Activated naive CD8-positive, alpha-beta T cell treated with anti-CD3 and anti-CD28 coated beads, Interleukin-2, amount 50 U/mL, for 16 hours (primary cell): Measurements from ENCODE around the gene TEN1.

ENCODE experiments used
- DNase-seq: peaks from one replicate; pipeline ENCODE4 v3.0.0-alpha.2; 2020; ENCODE audit warnings: low read depth, low spot score

The TEN1 gene

DNA sequence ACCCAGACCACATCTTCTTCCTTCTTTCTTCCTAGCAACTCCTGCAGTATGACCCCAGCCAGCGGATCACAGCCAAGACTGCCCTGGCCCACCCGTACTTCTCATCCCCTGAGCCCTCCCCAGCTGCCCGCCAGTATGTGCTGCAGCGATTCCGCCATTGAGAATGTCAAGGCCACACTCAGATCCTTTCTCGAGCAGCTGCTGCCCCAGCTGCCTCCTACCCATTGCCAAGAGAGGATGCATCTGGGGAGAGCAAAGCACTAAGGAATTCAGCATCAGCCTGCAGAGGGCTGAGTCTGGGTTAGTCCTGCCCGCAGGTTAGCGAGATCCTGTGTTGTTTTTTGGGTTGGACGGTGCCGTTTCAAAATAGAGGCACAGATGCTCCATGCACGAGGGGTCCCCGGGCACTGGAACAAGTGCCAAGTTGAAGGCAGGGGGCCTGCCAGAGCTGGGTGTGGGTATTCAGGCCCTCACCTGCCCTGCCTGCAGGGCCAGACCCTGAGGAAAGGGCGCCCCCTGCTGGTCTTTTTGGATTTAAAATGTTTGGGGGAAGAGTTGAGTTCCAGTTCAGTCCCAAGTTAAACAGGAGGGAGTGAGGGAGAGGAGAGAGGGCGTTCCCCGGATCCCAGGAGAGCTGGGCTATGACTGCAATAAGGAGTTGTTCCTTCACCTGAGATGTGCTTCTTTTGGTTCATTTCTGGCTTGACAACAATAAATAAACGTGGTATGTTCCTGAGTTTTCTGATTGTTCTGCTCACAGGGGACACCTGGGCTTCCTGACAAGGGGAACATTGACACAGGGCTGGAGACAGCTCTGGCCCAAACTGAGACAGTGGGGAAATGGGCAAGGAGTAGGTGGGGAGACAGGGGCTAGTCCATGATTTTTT, 26.5 kb downstream of the TEN1 start:
- peak; percentile 70 for DNase-seq

DNA sequence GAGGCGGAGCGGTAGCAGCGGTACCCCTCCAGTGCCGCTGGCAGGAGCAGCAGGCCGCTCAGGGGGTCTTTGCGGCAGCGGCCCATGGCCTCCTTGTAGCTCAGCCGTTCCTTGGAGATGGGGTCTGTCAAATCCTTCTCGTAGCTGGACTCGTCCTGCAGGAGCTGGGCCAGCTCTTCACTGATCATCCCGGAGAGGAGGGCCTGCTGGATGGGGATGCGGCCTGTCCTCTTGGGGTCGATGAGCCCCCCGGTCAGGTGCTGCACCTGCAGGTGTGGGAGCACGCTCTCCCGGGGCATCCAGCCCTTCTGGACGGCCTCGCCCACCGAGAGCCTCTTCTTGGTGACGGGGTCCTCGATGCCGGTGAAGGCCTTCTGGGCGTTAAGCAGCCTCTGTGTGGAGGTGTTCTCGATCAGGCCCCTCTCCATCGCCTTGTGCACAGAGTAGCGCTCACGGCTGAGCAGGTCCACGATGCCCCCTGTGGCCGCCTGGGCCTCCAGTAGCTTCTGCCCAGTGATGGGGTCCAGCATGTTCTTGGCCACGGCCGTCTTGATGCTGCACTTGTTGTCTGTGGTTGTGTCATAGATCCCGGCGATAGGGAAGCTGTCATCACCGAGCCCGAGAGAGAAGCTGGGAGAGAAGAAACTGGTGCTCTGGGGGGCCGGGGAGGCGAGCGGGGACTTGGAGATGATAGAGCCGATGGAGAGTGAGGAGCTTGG, 28.2 kb downstream of the TEN1 start:
- no peak for DNase-seq

DNA sequence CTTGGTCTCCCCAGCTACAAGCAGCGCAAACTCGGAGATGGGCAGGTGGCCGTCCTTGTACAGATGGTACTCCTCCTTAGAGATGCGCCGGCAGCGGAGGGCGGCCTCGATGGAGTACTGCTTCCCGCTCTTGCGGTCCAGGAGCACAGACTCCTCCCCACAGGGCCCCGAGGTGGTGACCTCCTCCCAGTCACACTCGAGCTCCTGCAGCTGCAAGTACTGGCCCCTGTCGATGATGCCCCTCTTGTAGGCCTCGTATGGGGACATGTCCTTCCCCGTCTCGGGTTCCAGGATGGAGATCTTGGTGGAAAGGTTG, 28.8 kb downstream of the TEN1 start:
- no peak for DNase-seq

DNA sequence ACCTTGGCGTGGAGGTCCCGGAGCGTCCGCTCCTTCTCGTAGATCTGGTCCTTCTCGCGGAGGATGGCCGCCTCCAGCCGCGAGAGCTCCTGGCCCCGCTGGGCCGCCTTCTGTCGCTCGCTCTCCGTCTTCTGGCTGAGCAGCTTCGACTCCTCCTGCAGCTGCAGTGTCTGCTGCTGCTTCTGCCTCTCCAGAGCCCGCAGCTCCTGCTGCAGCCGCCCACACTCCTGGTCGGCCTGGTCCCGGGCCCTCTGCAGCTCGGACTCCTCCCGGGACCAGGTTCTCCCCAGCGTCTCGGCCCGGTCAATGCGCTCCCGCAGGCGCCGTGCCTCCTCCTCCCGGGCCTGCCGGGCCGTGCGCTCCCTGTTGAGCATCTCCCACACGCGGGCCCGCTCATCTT, 29.2 kb downstream of the TEN1 start:
- DNase-seq, result no peak

DNA sequence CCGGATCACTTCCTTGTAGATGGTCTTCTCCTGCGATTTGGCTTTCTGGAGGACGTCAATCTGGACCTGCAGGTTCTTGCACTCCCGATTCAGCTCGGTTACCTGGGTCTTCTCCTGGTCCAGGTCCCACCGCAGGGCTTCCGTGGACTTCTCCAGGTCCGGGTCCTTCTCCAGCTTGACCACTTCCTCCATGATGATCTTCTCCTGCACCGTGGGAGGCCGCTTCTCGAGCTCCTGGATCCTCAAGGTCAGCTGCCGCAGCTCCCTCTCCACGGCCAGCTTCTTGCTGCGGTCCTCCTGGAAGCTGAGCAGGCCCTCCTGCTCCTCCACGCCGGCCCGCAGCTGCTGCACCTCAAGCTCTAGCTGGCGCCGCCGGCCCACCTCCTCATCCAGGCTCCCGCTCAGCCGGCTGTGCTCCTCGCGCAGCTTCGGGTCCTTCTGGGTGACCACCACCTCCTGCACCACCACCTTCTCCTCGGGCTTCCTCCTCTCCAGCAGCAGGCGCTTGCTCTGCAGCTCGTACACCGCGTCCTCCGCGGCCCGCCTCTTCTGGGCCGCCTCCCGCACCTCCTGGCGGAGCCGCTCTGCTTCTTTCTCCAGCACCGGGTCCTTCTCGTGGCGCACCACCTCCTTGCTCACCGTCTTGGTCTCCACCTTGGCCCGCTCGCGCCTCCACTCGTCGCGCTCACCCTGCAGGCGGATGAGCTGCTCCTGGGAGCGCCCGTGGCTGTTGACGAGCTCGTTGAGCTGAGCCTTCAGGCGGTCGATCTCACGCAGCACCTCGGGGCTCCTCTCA, 29.8 kb downstream of the TEN1 start:
- DNase-seq, result no peak

DNA sequence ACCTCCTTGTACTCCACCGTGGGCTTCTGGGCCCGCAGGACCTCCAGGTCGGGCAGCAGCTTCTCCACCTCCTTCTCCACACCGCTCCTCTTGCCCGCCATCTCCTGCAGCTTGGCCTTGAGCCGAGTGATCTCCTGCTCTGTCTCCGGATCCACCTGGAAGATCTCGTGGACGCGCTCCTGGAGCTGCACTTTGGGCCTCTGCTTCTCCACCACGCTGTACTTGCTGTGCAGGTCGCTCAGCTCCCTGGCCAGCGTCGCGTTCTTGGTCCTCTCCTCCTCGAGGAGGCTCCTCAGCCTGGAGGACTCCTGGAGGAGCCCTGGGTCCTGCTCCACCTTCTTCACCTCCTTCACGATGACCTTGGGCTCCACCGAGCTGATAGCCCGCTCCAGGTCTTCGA, 30.4 kb downstream of the TEN1 start:
- DNase-seq, result no peak

DNA sequence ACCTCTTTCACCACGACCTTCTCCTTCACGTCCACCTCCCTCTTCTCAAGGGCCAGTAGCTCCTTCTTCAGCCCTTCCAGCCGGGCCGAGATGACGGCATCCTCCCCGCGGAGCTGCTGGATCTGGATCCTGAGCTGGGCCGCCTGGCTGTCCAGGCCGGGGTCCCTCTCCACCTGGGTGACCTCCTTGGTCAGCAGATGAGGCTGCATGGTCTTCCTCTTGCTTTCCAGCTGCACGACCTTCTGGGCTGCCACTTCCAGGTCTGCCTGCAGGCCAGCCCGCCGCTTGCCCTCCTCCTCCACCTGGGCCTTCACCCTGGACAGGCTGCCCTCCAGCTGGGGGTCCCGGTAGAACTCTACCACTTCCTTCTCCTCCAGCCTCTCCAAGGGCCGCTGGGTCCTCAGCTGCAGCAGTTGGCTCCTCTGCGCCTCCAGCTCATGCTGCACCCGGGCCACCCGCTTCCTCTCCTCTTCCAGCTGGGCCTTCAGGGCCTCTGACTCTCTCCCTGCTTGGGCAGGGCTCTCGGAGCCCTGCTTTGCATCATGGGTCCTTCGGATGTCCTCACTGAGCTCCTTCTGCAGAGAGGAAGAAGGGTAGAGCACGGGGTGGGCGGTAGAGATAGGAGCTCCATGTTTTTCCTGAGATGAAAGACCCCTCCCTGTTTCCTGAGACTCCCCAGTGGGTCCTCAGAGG, 31.1 kb downstream of the TEN1 start:
- no peak for DNase-seq

DNA sequence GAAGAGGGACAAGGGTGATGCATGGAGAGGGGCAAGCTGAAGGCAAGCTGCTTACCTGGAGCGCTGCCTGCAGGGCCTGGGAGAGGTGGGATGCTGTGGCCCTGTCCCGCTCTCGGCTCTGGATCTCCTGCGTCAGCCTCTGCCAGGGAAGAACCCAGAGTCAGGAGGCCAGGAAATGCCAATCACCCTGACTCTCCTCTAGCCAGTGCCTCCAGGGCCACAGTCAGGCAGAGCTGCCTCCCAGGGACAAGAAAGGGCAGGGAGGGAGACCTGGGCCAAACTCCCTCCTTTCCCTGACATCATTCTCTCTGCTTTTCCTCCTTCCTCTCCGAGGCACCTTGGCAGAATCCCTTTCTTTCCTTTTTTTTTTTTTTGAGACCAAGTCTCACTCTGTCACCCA, 32.9 kb downstream of the TEN1 start:
- no peak for DNase-seq

DNA sequence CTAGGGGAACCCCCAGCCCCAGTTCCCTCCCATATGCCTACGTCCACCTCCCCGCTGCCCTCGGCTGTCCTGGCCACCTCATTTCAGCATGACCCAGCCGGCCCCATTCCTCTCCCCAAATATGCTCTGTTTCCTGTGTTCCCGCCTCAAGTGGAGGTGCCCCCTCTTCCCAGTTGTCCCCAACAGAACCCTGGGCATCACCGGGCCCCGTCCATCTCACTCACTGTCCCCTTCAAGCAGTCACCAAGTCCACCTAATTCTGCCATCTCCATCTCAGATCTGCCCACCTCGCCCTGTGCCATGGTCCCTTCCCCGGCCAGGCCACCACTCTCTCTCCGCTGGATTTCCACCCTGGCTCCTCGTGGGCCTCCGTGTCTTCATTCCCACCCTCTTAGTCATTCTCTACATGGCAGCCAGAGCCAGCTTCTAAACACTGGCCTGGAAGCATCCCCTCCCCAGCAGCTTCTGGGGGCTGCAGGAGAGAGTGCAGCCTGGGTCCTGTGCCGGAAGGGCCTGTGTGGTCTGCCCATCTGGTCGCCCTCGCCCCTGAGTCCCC, 34.4 kb downstream of the TEN1 start:
- DNase-seq, result no peak

DNA sequence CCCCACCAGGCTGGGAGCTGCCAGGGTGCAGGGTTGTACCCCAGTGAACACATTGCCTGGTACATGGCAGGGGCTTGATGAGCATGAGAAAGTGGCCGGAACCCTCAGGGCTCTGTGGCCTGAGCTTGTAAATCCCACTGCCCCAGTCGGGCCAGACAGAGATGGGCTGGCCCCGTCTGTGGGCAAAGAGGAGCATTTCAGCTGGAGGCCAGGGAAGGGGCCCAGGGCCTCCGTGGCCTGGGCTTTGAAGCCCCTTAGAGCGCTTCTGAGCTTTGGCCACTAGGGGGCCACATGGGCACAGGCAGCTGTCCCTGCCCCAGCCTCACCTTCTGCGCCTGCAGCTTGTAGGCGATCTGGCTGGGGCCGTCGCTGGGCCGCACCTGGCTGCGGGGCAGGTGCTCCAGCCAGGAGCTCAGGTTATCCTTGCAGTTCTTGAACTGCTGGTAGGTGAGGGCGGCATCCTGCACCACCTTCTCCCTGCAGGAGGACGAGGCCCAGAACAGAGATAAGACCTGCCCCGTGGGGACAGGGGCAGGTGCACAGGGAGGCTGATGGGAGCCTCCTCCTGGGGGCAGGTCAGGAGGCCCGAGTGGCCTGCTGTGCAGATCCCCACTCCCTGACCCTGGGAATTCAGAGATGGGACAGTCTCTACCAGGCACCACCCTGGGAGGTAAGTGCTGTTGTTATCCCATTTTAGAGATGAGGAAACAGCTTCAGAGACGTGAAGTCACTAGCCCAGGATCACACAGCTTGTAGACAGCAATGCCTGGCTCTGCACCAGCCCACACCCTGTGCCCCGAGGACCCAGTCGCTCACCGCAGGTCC, 35.3 kb downstream of the TEN1 start:
- peak; percentile 61 for DNase-seq

DNA sequence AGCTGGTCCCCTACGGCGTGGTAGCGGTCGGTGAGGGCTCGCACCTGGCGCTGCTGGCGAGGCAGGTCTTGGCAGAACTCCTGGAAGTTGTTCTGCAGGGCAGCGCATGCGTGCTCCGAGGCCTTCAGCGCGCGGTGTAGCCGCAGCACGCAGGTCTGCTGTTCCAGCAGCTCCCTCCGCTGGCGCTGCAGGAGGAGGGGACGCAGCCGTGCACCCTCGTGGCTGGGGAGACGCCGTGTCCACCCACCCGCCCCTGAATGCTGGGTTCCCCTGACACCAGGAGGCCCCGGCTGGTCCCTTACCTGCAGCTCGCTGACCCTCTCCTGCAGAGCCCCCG, 35.9 kb downstream of the TEN1 start:
- no peak for DNase-seq

DNA sequence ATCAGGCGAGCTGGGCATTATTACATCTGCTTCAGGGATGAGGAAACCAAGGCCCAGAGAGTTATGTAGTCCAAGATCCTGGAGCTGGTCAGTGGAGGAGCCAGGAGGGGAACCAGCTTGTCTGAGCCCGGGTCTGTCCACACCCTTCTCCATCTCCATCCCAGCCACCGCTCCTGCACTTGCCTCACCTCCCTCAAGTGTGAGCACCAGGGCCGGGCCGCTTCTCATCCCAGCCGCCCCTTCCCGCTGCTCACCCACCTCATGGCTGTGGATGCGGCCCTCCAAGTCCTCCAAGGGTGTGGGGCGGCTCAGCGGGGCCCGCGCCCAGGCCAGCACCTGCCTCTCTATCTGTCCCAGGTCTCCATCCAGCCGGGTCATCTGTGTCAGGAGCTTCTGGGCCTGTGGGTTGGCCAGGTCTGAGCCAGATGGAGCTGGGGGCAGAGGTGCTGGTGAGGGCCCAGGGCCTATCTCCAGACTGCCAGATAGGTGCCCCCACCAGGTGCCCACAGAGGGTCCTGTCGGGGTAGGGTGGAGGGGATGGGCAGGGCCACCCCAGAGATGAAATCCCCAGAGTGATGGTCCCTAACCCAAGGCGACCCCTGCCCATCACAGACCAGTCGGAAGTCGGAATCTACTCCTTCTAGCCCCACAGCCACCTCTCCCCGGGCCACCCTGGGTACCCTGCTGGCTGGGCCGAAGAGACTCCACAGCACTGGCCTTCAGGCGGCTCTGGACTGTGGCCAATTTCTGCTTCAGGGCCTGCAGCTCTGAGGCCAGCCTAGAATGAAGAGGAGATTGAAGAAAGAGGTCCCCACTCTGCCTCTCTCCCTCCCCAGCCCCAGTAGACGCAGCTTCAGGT, 38.7 kb downstream of the TEN1 start:
- DNase-seq, result no peak

DNA sequence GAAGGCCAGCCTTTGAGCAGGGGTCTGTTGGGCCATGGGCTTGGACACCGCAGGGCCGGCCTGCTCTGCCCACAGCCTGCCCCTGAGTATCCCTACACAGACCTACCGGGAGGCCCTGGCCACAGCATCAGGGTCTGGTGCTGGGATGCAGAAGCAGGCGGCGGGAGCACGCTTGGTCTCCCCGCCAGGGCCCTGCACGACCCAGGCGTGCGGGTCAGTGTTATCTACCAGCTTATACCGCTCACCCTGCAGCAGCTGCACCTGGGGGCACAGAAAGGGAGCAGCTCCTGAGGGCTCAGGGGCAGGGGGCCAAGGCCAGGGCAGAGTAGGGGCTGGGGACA, 39.3 kb downstream of the TEN1 start:
- no peak for DNase-seq

DNA sequence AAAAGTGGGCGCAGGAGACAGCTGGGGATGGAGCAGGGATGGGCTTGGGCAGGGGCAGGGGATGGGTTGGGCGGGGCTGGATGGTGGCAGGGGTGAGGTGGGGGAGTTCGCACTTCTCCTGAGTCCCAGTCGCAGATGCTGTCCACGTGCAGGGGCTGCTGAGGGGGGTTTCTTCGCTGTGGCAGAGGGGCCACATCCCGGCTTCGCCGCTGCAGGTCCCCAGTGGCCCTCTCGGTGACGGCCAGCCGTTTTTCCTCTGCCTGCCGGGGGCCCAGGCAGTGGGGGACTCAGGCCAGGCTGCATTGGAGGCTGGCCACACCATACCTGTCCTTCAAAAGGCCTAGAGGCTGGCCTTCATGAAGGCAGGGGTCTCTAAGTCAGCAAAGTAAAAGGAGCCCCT, 39.8 kb downstream of the TEN1 start:
- no peak for DNase-seq

DNA sequence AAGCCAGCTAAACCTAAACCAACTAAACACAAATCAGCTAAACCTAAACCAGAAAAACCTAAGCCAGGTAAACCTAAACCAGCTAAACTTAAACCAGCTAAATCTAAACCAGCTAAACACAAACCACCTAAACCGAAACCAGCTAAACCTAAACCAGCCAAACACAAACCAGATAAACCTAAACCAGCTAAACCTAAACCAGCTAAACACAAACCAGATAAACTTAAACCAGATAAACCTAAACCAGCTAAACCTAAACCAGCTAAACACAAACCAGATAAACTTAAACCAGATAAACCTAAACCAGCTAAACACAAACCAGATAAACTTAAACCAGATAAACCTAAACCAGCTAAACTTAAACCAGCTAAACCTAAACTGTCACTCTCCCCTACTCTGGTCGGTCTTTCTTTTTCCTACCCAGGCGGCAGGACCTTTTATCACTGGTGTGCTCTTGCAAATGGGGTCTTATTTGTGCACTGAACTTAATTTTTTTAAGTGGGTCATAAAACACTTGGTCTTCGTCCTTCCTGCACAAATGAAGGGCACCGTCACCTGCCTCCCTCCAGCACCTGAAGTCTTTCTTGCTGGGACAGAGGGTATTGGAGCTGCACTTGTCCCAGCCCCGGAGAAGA, 40.9 kb downstream of the TEN1 start:
- DNase-seq, result no peak

DNA sequence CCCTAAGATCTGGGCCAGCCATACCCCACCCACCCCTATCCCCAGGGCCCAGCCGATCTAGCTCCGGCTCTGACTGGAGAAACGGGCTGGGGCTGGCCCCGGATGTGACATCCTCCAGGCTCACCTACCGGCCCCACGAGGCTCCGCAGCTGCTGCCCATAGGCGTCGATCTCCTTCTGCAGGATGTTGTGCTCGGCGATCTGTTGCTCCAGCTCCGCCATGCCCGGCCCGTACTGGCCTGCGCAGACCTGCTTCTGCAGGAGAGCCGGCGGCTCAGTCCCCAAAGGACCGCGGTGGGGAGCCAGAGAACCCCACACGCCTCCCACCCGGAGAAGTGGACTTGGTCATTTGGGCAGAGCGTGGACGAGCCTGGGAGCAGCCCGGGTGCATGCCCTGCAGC, 43.2 kb downstream of the TEN1 start:
- DNase-seq, result no peak

DNA sequence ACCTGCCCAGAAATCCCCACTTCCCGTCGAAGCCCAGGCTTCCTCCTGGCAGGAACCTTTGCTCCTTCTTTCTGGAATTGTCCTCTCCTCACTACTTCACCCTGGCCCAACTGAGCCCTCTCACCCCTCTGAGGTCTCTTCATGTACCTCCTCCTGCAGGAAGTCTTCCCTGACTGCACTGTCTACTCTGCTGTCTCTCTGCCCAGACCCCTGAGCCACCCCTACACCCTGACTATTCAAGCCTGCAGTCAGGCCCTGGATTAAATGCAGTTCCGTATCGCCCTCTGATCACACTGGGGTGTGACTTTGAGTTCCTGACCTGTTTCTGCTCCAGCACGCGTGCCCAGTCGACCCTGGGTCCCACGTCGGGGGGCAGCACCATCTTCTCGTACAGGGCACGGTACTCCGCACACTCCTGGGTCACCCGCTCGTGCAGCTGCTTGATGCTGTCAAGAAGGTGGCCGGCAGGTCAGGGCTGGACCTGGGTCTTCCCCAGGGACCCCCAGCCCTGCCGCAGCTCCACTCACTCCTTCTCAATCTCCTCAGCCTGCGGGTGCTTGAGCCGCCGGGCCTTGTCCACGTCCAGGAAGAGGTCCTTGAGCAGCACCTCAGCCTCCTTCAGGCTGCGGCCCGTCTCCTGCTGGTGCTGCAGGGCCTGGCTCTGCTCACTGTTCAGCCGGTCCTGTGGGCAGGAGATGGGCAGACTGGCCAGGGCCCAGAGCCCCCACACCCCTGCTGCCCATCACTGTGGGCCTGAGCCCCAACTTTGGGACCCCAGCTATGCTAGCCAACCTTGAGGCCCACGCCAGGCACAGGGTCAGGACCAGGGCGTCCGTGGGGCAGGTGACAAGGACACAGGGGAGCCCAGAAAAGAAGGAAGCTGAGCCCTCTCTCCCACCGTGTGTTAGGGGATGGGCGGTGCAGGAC, 44.2 kb downstream of the TEN1 start:
- DNase-seq, result no peak

DNA sequence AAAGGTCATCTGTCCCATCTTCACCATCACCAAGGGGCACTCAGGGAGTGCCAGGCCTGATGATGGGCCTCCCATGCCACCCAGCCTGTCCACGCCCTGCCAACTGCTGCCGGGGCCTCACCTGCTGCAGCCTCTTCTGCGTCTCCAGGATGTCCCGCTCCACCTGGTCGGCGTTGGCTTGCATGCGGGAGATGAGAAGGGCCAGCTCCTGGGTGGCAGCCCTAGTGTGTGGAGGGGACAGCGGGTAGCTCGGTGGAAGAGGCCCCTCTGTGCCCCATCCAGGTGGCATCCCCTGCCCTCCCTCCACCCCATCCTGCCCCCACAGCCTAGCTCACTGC, 44.8 kb downstream of the TEN1 start:
- no peak for DNase-seq

DNA sequence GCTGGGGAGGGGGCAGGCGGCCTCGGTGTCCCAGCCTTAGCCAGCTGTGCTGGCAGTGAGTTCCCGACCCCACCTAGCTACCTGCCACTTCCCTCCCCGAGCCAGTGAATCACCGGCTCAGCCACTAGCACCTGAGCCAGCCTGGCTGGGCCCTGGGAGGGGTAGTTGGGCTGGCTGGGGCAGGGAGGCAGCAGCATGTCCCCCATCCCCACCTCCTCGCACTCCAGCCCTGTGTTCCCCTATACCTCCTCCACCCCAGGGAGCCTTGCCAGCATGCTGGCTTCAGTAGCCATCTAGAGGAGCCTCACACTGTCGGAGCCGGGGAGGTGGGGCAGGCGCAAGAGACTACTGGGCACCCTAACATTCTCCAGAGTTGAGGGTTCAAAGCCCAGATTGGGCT, 45.3 kb downstream of the TEN1 start:
- no peak for DNase-seq
